HEK293 (cell line): Measurements from ENCODE around the gene CXADR.
"Not testable (repeated sequence)": the region's sequence is repeated elsewhere in the genome, so short reads cannot be mapped to it uniquely, and the experiment has no call there.

Source experiments
- CTCF ChIA-PET: fragments of 350-600 bp; formaldehyde crosslinking; extraction: SDS; loops from one replicate; lab custom pipeline; 2021; ENCODE audit warnings: antibody characterized with exemption; lab: Yijun Ruan, JAX
- POLR2A ChIA-PET: fragments of 300-600 bp; formaldehyde crosslinking; extraction: SDS; loops from one replicate; lab custom pipeline; 2020; ENCODE audit warnings: antibody characterized with exemption, inconsistent platforms; lab: Yijun Ruan, JAX
- H3K27ac ChIP-seq: fragments of 200-500 bp; sonication (Bioruptor generic); 2 replicates; pipeline ENCODE4 v1.5.1; 2014; ENCODE audit warnings: low read depth, low read length, control low read depth, inconsistent platforms; ENCODE audit errors: extremely low read depth
- H3K36me3 ChIP-seq, 2 experiments: fragments of 200-500 bp in 1 of 2; sonication (Bioruptor generic) in 1 of 2; 1 replicate in 1 of 2; 2 replicates in 1 of 2; pipeline ENCODE4 v1.5.1; 2014 to 2017; ENCODE audit warnings: inconsistent platforms in 2 of 2, low read length in 2 of 2; ENCODE audit not compliant: control insufficient read depth in 2 of 2, insufficient read depth in 1 of 2
- H3K4me1 ChIP-seq: fragments of 200-500 bp; sonication (Bioruptor generic); 2 replicates; pipeline ENCODE4 v1.5.1; 2014; ENCODE audit warnings: mild to moderate bottlenecking, low read length, inconsistent platforms; ENCODE audit not compliant: control insufficient read depth, insufficient read depth
- H3K4me3 ChIP-seq: 2 replicates; pipeline ENCODE4 v1.5.1; 2011; ENCODE audit warnings: low read depth, mild to moderate bottlenecking, control low read depth, low read length, moderate library complexity
- H3K9me3 ChIP-seq: fragments of 200-500 bp; sonication (Bioruptor generic); 2 replicates; pipeline ENCODE4 v1.5.1; 2014; ENCODE audit warnings: low read depth, low read length, inconsistent platforms; ENCODE audit not compliant: control insufficient read depth, insufficient read depth
- BCL11A ChIP-seq: fragments of 450-650 bp; formaldehyde crosslinking; IDR thresholded peaks from 2 replicates; pipeline ENCODE4 v1.5.1; 2016; ENCODE audit warnings: low read depth, missing biosample characterization, missing genetic modification characterization
- BCL6B ChIP-seq: fragments of 450-650 bp; formaldehyde crosslinking; IDR thresholded peaks from 2 replicates; pipeline ENCODE4 v1.5.1; 2017; ENCODE audit warnings: missing biosample characterization, missing genetic modification characterization
- SCRT1 ChIP-seq: fragments of 450-650 bp; formaldehyde crosslinking; IDR thresholded peaks from 2 replicates; pipeline ENCODE4 v1.5.1; 2016; ENCODE audit warnings: missing biosample characterization, missing genetic modification characterization, borderline replicate concordance
- SCRT2 ChIP-seq: fragments of 450-650 bp; formaldehyde crosslinking; IDR thresholded peaks from 2 replicates; pipeline ENCODE4 v1.5.1; 2016; ENCODE audit warnings: missing biosample characterization, missing genetic modification characterization
- SETDB1 ChIP-seq: IDR thresholded peaks from one replicate; pipeline ENCODE4 v1.6.1; 2017; ENCODE audit warnings: mild to moderate bottlenecking, low read length, moderate library complexity, mixed read lengths; ENCODE audit not compliant: insufficient read length
- ZBTB20 ChIP-seq: fragments of 450-650 bp; formaldehyde crosslinking; IDR thresholded peaks from 2 replicates; pipeline ENCODE4 v1.5.1; 2016; ENCODE audit warnings: missing biosample characterization, missing genetic modification characterization
- ZNF114 ChIP-seq: fragments of 450-650 bp; formaldehyde crosslinking; IDR thresholded peaks from 2 replicates; pipeline ENCODE4 v1.5.0; 2017; ENCODE audit warnings: missing biosample characterization, missing genetic modification characterization
- ZNF157 ChIP-seq: fragments of 450-650 bp; formaldehyde crosslinking; IDR thresholded peaks from 2 replicates; pipeline ENCODE4 v1.5.1; 2016; ENCODE audit warnings: missing biosample characterization, missing genetic modification characterization
- ZNF214 ChIP-seq: fragments of 450-650 bp; formaldehyde crosslinking; IDR thresholded peaks from 2 replicates; pipeline ENCODE4 v1.5.1; 2017; ENCODE audit warnings: missing biosample characterization, mild to moderate bottlenecking, missing genetic modification characterization, borderline replicate concordance
- ZNF223 ChIP-seq: fragments of 450-650 bp; formaldehyde crosslinking; IDR thresholded peaks from 2 replicates; pipeline ENCODE4 v1.5.1; 2016; ENCODE audit warnings: missing biosample characterization, missing genetic modification characterization
- ZNF24 ChIP-seq: fragments of 450-650 bp; formaldehyde crosslinking; IDR thresholded peaks from 2 replicates; pipeline ENCODE4 v1.5.1; 2016; ENCODE audit warnings: missing biosample characterization, missing genetic modification characterization
- ZNF248 ChIP-seq: fragments of 450-650 bp; formaldehyde crosslinking; IDR thresholded peaks from 2 replicates; pipeline ENCODE4 v1.5.1; 2017; ENCODE audit warnings: missing biosample characterization, missing genetic modification characterization
- ZNF292 ChIP-seq: fragments of 450-650 bp; formaldehyde crosslinking; IDR thresholded peaks from 2 replicates; pipeline ENCODE4 v1.5.1; 2016; ENCODE audit warnings: low read depth, missing biosample characterization, missing genetic modification characterization, borderline replicate concordance
- ZNF335 ChIP-seq: fragments of 450-650 bp; formaldehyde crosslinking; conservative IDR thresholded peaks from 2 replicates; pipeline ENCODE4 v1.5.1; 2016; ENCODE audit warnings: missing biosample characterization, missing genetic modification characterization
- ZNF654 ChIP-seq: fragments of 450-650 bp; formaldehyde crosslinking; IDR thresholded peaks from 2 replicates; pipeline ENCODE4 v1.5.1; 2016; ENCODE audit warnings: low read depth, missing biosample characterization, missing genetic modification characterization
- TF ChIP-seq, protein P1 (sequence below): fragments of 450-650 bp; formaldehyde crosslinking; IDR thresholded peaks from 2 replicates; pipeline ENCODE4 v1.5.1; 2016; ENCODE audit warnings: missing biosample characterization, missing genetic modification characterization
- TF ChIP-seq, protein P2 (sequence below): fragments of 450-650 bp; formaldehyde crosslinking; conservative IDR thresholded peaks from 2 replicates; pipeline ENCODE4 v1.5.1; 2016; ENCODE audit warnings: low read depth, missing biosample characterization, missing genetic modification characterization
- TF ChIP-seq, protein P3 (sequence below): fragments of 450-650 bp; formaldehyde crosslinking; IDR thresholded peaks from 2 replicates; pipeline ENCODE4 v1.5.1; 2017; ENCODE audit warnings: missing biosample characterization, missing genetic modification characterization
- TF ChIP-seq, protein P4 (sequence below): fragments of 450-650 bp; formaldehyde crosslinking; IDR thresholded peaks from 2 replicates; pipeline ENCODE4 v1.5.1; 2016; ENCODE audit warnings: missing biosample characterization, missing genetic modification characterization

Gene CXADR

DNA sequence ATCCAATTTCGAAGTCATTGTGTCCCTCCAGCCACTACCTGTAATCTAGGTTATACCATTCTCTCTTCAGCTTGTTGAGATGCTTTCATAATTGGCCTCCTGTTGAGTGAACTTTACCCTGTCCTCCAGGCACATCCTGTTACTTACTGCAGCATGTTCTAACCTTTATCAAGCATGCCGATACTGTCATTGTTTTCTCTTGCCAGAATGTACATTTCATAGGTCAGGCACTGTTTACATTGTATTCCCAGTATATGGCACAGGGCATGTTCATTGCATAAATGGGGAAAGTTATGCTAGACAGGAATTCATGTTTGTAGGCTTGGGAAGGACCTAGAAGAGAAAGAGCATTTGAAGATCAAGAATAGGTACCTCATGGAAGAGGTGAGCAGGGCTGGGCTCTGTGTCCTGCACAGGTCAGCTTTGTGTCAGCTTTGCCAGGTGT lies 10.2 kb downstream of the CXADR start (continued):
- TF ChIP-seq, protein P1, sequence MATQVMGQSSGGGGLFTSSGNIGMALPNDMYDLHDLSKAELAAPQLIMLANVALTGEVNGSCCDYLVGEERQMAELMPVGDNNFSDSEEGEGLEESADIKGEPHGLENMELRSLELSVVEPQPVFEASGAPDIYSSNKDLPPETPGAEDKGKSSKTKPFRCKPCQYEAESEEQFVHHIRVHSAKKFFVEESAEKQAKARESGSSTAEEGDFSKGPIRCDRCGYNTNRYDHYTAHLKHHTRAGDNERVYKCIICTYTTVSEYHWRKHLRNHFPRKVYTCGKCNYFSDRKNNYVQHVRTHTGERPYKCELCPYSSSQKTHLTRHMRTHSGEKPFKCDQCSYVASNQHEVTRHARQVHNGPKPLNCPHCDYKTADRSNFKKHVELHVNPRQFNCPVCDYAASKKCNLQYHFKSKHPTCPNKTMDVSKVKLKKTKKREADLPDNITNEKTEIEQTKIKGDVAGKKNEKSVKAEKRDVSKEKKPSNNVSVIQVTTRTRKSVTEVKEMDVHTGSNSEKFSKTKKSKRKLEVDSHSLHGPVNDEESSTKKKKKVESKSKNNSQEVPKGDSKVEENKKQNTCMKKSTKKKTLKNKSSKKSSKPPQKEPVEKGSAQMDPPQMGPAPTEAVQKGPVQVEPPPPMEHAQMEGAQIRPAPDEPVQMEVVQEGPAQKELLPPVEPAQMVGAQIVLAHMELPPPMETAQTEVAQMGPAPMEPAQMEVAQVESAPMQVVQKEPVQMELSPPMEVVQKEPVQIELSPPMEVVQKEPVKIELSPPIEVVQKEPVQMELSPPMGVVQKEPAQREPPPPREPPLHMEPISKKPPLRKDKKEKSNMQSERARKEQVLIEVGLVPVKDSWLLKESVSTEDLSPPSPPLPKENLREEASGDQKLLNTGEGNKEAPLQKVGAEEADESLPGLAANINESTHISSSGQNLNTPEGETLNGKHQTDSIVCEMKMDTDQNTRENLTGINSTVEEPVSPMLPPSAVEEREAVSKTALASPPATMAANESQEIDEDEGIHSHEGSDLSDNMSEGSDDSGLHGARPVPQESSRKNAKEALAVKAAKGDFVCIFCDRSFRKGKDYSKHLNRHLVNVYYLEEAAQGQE, result no peak
- TF ChIP-seq BCL6B (tag by site-specific recombination) (no peak), ZNF248 (tag by site-specific recombination) (no peak), SCRT2 (0 out of 2 replicates have a peak, but pooled peaks have one; percentile 36), SCRT1 (peak; percentile 37; the same call in 1 of the 2 replicates), ZNF214 (tag by site-specific recombination) (no peak), ZBTB20 (no peak)
- TF ChIP-seq, protein P2, sequence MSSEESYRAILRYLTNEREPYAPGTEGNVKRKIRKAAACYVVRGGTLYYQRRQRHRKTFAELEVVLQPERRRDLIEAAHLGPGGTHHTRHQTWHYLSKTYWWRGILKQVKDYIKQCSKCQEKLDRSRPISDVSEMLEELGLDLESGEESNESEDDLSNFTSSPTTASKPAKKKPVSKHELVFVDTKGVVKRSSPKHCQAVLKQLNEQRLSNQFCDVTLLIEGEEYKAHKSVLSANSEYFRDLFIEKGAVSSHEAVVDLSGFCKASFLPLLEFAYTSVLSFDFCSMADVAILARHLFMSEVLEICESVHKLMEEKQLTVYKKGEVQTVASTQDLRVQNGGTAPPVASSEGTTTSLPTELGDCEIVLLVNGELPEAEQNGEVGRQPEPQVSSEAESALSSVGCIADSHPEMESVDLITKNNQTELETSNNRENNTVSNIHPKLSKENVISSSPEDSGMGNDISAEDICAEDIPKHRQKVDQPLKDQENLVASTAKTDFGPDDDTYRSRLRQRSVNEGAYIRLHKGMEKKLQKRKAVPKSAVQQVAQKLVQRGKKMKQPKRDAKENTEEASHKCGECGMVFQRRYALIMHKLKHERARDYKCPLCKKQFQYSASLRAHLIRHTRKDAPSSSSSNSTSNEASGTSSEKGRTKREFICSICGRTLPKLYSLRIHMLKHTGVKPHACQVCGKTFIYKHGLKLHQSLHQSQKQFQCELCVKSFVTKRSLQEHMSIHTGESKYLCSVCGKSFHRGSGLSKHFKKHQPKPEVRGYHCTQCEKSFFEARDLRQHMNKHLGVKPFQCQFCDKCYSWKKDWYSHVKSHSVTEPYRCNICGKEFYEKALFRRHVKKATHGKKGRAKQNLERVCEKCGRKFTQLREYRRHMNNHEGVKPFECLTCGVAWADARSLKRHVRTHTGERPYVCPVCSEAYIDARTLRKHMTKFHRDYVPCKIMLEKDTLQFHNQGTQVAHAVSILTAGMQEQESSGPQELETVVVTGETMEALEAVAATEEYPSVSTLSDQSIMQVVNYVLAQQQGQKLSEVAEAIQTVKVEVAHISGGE (tag by site-specific recombination), result no peak

DNA sequence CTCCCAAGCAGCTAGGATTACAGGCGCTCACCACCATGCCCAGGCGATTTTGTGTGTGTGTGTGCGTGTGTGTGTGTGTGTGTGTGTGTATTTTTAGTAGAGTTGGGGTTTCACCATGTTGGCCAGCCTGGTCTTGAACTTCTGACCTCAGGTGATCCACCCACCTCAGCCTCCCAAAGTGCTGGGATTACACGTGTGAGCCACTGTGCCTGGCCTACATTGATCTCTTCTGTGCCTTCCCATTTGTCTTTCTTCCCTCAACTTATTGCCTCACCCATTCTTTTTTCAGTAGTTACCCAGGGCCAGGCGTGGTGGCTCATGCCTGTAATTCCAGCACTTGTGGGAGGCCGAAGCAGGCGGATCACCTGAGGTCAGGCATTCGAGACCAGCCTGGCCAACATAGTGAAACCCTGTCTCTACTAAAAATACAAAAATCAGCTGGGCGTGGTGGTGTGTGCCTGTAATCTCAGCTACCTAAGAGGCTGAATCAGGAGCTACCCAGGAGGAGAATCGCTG lies 11.2 kb downstream of the CXADR start:
- POLR2A ChIA-PET, H3K9me3 ChIP-seq, H3K4me3 ChIP-seq, H3K27ac ChIP-seq, H3K36me3 ChIP-seq: not testable (repeated sequence)
- TF ChIP-seq, protein P3, sequence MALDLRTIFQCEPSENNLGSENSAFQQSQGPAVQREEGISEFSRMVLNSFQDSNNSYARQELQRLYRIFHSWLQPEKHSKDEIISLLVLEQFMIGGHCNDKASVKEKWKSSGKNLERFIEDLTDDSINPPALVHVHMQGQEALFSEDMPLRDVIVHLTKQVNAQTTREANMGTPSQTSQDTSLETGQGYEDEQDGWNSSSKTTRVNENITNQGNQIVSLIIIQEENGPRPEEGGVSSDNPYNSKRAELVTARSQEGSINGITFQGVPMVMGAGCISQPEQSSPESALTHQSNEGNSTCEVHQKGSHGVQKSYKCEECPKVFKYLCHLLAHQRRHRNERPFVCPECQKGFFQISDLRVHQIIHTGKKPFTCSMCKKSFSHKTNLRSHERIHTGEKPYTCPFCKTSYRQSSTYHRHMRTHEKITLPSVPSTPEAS (tag by site-specific recombination), result peak; percentile 57
- H3K4me1 ChIP-seq, result peaks cover 27% of the 10 kb centered on the region
- CTCF ChIA-PET, result interaction anchor here (0.9 to 1.1 kb wide), 2 partner anchors 12 to 31 kb away, joined by 3 read pairs; no protein-coding TSS in a partner anchor

DNA sequence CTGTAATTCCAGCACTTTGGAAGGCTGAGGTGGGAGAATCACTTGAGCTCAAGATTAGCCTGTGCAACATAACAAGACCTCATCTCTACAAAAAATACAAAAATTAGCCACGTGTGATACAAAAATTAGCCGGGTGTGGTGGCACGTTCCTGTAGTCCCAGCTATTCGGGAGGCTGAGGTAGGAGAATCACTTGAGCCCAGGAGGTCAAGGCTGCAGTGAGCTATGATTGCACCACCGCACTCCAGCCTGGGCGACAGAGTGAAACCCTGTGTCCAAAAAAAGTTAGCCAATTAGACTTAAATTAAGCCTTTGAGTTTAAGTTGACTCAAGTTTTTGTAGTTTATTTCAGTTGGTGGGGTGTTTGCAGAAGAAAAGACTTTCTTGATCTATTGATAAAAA lies 11.8 kb downstream of the CXADR start:
- no peak overlapping the region for H3K27ac ChIP-seq
- H3K4me1 ChIP-seq, result peaks cover 27% of the 10 kb centered on the region
- H3K36me3 ChIP-seq, result no peaks in the 10 kb centered on the region; a peak in 1 of 3 replicates
- POLR2A ChIA-PET, result interaction anchor here (0.6 kb wide), 1 partner anchor 1137 kb away, joined by 6 read pairs; no protein-coding TSS in a partner anchor
- no peaks in the 10 kb centered on the region for H3K9me3 ChIP-seq
- H3K4me3 ChIP-seq, result no peak overlapping the region
- CTCF ChIA-PET, result interaction anchor here (0.9 to 1.1 kb wide), 2 partner anchors 13 to 30 kb away, joined by 3 read pairs; no protein-coding TSS in a partner anchor
- TF ChIP-seq ZNF335 (tag by site-specific recombination) (no peak), BCL11A (tag by site-specific recombination) (no peak), SETDB1 (no peak), ZNF223 (tag by site-specific recombination) (no peak), ZNF654 (tag by site-specific recombination) (no peak), ZNF157 (tag by site-specific recombination) (no peak), ZNF114 (tag by site-specific recombination) (no peak), ZNF24 (tag by site-specific recombination) (no peak), ZNF292 (tag by site-specific recombination) (no peak)
- TF ChIP-seq, protein P3 (tag by site-specific recombination), result no peak
- TF ChIP-seq, protein P4, sequence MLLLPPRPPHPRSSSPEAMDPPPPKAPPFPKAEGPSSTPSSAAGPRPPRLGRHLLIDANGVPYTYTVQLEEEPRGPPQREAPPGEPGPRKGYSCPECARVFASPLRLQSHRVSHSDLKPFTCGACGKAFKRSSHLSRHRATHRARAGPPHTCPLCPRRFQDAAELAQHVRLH (tag by site-specific recombination), result no peak
